ENCODE results near the gene RASA3.

RASA3 gene

DNA sequence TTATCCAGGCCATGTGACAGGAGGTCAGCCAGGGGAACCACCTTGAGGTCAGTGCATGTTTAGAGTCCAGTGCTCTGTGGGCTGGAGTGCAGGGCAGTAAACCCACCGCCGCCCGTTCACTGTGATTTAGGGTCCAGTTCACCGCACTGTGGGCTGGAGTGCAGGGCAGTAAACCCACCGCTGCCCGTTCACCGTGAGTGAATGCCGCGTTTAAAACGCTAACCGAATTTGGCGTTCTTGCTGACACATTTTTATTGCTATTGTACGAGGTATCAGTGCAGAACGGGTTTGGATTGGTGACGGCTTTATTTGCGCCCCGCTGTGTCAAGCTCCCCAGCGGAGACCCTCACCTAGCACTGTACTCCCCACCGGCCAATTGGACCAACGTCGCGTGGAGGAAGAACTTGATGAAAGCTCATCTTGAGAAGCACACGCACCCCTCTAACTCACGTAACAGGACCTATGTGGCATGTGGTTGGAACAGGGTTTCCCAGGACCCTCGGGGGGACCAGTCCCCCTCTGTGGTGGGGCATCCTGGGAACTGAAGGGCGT, 186.5 kb downstream of the RASA3 start:
- TF ChIP-seq, protein P1, sequence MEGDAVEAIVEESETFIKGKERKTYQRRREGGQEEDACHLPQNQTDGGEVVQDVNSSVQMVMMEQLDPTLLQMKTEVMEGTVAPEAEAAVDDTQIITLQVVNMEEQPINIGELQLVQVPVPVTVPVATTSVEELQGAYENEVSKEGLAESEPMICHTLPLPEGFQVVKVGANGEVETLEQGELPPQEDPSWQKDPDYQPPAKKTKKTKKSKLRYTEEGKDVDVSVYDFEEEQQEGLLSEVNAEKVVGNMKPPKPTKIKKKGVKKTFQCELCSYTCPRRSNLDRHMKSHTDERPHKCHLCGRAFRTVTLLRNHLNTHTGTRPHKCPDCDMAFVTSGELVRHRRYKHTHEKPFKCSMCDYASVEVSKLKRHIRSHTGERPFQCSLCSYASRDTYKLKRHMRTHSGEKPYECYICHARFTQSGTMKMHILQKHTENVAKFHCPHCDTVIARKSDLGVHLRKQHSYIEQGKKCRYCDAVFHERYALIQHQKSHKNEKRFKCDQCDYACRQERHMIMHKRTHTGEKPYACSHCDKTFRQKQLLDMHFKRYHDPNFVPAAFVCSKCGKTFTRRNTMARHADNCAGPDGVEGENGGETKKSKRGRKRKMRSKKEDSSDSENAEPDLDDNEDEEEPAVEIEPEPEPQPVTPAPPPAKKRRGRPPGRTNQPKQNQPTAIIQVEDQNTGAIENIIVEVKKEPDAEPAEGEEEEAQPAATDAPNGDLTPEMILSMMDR (IDR thresholded peaks at IDR 0.05) = no peak
- Histone ChIP-seq H3K4me3 (ENCODE audit: low read depth in 1 of 2, low read length in 1 of 2) (no peak overlapping the region), H3K27ac (no peak overlapping the region), H3K4me1 (ENCODE audit: control insufficient read depth in 1 of 2, insufficient read depth in 1 of 2, low read depth in 1 of 2, low read length in 1 of 2) (peaks cover 0 to 1% of the 10 kb centered on the region in 2 experiments), H3K9me3 (no peaks in the 10 kb centered on the region), H3K27me3 (peaks cover 11% of the 10 kb centered on the region), H3K36me3 (no peaks in the 10 kb centered on the region)

DNA sequence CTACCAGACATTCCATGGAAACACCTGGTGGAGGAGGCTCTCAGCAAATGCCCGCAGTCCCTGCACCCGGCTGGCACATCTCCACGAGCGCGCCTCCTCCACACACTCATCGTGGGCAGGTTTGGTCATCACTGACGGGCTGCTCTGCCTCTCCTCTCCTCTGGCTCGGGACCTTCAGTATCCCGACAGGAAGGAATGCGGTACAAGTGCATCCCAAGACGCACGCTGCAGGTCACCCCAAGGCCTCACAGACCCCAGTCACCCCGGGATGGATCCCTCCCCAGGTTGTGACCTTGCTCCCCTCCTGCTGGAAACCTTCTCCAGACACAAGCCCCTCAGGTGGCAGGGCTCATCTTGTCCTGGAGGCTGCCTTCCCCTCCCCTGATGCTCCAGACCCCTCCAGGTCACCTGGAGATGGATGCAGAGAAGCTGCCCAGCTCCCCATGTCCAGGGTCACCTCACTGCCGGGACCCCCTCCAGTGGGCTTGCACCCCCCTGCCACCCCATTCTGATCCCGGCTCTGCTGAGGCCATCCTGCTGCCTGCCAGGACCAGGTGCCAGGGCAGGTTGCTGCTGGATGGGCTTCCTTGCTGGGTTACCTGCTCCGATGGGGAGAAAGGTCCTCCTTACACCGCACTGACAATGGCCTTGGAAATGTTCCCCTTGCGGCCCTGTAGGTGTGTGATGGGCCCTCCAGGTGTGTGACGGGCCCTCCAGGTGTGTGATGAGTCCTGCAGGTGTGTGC, 188.4 kb downstream of the RASA3 start:
- Histone ChIP-seq H3K27ac (no peak overlapping the region), H3K9me3 (no peaks in the 10 kb centered on the region), H3K36me3 (no peaks in the 10 kb centered on the region), H3K4me3 (ENCODE audit: low read depth in 1 of 2, low read length in 1 of 2) (no peak overlapping the region), H3K4me1 (ENCODE audit: control insufficient read depth in 1 of 2, insufficient read depth in 1 of 2, low read depth in 1 of 2, low read length in 1 of 2) (no peaks in the 10 kb centered on the region), H3K27me3 (peaks cover 6% of the 10 kb centered on the region)
- TF ChIP-seq, protein P1 (IDR thresholded peaks at IDR 0.05) = no peak

DNA sequence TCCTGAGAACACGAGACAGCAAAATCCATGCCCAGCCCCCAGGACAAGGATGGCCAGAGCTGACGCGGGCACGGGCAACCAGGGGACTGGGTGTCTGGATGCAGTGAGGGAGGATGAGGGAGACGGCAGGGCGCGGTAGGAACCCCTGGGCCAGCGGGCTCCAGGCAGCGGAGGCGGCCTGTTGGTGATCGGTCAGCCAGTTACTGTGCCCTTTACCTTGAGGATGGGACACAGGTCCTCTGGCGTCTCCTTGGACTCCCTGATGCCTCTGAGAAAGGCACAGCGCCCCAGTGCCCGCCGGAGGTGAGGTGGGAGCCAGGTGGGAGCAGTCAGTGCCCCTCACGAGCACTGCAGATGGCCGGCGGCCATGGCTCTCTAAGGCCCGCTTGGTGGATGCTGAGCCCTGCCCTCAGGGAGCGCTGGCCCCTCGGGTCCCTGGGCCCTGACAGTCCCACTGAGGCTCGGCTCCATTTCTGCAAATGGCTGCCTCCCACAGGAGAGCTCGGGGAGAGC, 189.8 kb downstream of the RASA3 start:
- Histone ChIP-seq H3K4me1 (ENCODE audit: control insufficient read depth in 1 of 2, insufficient read depth in 1 of 2, low read depth in 1 of 2, low read length in 1 of 2) (no peaks in the 10 kb centered on the region), H3K27me3 (peaks cover 12% of the 10 kb centered on the region), H3K4me3 (ENCODE audit: low read depth in 1 of 2, low read length in 1 of 2) (no peak overlapping the region), H3K36me3 (no peaks in the 10 kb centered on the region), H3K9me3 (no peaks in the 10 kb centered on the region), H3K27ac (no peak overlapping the region)
- TF ChIP-seq, protein P1 (IDR thresholded peaks at IDR 0.05) = no peak

DNA sequence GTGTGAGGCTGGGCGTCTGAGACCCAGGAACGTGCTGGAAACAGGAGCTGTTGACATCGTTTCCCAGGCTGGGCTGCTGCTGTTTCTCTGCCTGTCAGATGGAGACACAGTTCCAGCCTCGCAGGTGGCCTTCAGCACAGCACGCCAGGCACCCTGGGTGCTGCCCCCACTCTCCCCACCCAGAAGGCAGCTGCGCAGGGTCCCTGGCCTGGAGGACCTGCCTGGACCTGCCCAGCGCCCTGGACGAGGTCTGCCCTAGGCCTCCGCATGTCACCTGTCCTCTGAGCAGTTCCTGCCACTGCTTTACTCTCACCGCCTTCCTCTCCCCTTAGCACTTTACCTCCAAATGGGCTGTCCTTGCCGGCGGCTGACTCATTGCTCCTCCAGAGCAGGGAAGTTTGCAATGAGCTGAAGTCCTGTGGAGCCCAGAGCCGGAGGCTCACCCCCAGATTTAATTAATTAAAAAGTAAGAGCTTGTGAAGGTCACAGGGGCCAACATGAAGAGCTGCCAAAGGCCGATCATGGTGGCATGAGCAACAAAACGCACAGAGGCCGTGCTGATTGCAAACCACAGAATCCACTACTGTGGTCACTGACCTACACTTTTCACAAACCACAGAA, 190.7 kb downstream of the RASA3 start:
- Histone ChIP-seq H3K27me3 (peaks cover 12% of the 10 kb centered on the region), H3K9me3 (no peaks in the 10 kb centered on the region), H3K27ac (no peak overlapping the region), H3K4me3 (ENCODE audit: low read depth in 1 of 2, low read length in 1 of 2) (no peak overlapping the region), H3K4me1 (ENCODE audit: control insufficient read depth in 1 of 2, insufficient read depth in 1 of 2, low read depth in 1 of 2, low read length in 1 of 2) (no peaks in the 10 kb centered on the region), H3K36me3 (no peaks in the 10 kb centered on the region)
- TF ChIP-seq, protein P1 (IDR thresholded peaks at IDR 0.05) = no peak

DNA sequence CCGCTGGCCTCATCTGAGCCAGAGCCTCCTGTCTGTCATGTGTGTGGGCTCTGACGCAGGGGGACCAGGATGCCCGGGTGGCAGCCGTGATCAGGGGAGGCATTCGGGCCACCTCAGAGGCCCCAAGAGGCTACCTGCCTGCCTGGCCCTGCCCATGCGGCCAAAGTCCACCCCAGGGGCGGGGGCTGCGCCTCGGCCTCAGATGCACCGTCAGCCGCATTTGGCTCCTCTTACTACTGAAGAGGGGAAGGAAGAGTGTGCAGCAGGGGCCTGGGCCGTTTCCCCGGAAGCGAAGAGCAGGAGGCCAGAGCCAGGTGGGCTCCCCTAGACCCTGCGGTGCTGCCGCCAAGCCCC, 192.5 kb downstream of the RASA3 start:
- H3K36me3 ChIP-seq = no peaks in the 10 kb centered on the region
- no peaks in the 10 kb centered on the region for H3K9me3 ChIP-seq
- no peak overlapping the region for H3K4me3 ChIP-seq (ENCODE audit: low read depth in 1 of 2, low read length in 1 of 2)
- H3K4me1 ChIP-seq (ENCODE audit: control insufficient read depth in 1 of 2, insufficient read depth in 1 of 2, low read depth in 1 of 2, low read length in 1 of 2) = no peaks in the 10 kb centered on the region
- TF ChIP-seq, protein P1 (IDR thresholded peaks at IDR 0.05) = no peak
- H3K27ac ChIP-seq = no peak overlapping the region
- peaks cover 21% of the 10 kb centered on the region for H3K27me3 ChIP-seq
